Measurements from ENCODE around the gene ABCB9. TPM values are rescaled to one million over a fixed set of nuclear protein-coding genes. Genes with fewer than 3 reads are reported as not detected.
A peak's percentile ranks its signal among the peaks of the same experiment; 100 is the strongest.

Gene ABCB9
- total RNA-seq, 1 donor from 2014 or later: 19.6 TPM

DNA sequence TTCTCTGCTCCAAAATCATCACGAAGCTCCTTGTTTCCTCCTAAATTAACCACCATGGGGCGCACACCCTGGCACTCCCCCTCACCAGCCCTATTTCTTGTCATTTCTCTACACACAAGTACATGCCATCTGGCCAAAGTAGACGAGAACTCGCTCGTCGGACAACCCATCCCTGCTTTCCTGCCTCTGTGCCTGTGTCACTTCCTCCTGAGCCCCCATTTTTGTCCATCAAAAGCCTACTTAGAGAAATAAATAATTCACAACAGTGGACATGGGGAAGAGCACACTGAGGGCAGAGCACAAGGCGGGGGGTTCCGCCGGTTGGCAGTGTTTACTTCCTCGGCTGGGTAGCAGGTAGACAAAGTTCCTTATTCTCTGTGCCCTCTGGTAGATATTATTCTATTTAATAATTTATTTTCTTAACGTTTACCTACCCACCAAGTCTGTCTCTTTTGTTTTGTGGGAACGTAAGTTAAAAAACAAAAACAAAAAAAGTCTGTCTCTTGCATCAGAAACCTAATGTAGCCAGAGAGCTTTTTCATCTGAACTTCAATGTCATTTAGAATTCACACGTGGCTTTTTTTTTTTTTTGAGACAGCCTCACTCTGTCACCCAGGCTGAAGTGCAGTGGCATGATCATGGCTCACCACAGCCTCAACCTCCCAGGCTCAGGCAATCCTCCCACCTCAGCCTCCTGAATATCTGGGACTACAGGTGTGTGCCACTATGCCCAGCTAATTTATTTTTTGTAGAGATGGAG lies 76.3 kb downstream of the ABCB9 start:
- no peaks in the 10 kb centered on the region for H3K36me3 ChIP-seq
- H3K27me3 ChIP-seq: no peaks in the 10 kb centered on the region
- H3K4me3 ChIP-seq: no peak overlapping the region
- H3K27ac ChIP-seq: peak overlapping the region; percentile 63 to 66
- TF ChIP-seq, protein P1, sequence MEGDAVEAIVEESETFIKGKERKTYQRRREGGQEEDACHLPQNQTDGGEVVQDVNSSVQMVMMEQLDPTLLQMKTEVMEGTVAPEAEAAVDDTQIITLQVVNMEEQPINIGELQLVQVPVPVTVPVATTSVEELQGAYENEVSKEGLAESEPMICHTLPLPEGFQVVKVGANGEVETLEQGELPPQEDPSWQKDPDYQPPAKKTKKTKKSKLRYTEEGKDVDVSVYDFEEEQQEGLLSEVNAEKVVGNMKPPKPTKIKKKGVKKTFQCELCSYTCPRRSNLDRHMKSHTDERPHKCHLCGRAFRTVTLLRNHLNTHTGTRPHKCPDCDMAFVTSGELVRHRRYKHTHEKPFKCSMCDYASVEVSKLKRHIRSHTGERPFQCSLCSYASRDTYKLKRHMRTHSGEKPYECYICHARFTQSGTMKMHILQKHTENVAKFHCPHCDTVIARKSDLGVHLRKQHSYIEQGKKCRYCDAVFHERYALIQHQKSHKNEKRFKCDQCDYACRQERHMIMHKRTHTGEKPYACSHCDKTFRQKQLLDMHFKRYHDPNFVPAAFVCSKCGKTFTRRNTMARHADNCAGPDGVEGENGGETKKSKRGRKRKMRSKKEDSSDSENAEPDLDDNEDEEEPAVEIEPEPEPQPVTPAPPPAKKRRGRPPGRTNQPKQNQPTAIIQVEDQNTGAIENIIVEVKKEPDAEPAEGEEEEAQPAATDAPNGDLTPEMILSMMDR (IDR thresholded peaks at IDR 0.05): no peak
- intact Hi-C loops (cut with DNase I): no loop called here
- H3K4me1 ChIP-seq: peaks cover 7 to 65% of the 10 kb centered on the region in 2 donors
- peak in 1 of 2 donors; percentile 50 for DNase-seq (ENCODE audit: low spot score in 2 of 2)
- no peaks in the 10 kb centered on the region for H3K9me3 ChIP-seq

- peak overlapping the region; percentile 51 to 67 for H3K27ac ChIP-seq
- H3K36me3 ChIP-seq: no peaks in the 10 kb centered on the region
- H3K4me1 ChIP-seq: peaks cover 7 to 61% of the 10 kb centered on the region in 2 donors
- peak in 1 of 2 donors; percentile 71 for DNase-seq (ENCODE audit: low spot score in 2 of 2)
- H3K4me3 ChIP-seq: peak overlapping the region in 1 of 2 donors; percentile 50
- H3K9me3 ChIP-seq: no peaks in the 10 kb centered on the region
- TF ChIP-seq, protein P1 (IDR thresholded peaks at IDR 0.05): no peak
- no peaks in the 10 kb centered on the region for H3K27me3 ChIP-seq
- intact Hi-C loops (cut with DNase I): no loop called here
Observed at GRCh38 chr12:122888232-122888752, 78.0 kb downstream of the ABCB9 start.

DNA sequence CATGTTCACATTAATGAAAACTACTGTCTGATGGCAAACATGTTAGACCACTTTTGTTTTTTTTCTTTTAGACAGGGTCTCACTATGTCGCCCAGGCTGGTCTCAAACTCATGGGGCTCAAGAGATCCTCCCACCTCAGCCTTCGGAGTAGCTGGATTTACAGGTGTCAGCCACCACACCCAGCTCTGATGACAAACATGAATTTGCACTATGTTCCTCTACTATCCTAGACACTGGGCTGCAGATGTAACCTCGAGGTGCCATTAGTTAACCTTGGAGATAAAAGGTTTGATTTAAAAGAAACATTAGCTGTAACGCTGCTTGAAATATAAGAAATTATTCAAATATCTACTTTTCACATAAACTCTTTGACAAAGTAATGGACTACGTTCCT lies 78.4 kb downstream of the ABCB9 start:
- TF ChIP-seq, protein P1 (IDR thresholded peaks at IDR 0.05): no peak
- no peak for DNase-seq (ENCODE audit: low spot score in 2 of 2)
- peak overlapping the region; percentile 51 to 67 for H3K27ac ChIP-seq
- H3K4me3 ChIP-seq: peak overlapping the region in 1 of 2 donors; percentile 50
- intact Hi-C loops (cut with DNase I): no loop called here
- H3K36me3 ChIP-seq: no peaks in the 10 kb centered on the region
- no peaks in the 10 kb centered on the region for H3K27me3 ChIP-seq
- H3K4me1 ChIP-seq: peaks cover 7 to 56% of the 10 kb centered on the region in 2 donors
- H3K9me3 ChIP-seq: no peaks in the 10 kb centered on the region

- no peaks in the 10 kb centered on the region for H3K27me3 ChIP-seq
- H3K9me3 ChIP-seq: no peaks in the 10 kb centered on the region
- peaks cover 7 to 49% of the 10 kb centered on the region in 2 donors for H3K4me1 ChIP-seq
- H3K4me3 ChIP-seq: no peak overlapping the region
- intact Hi-C loops (cut with DNase I): no loop called here
- TF ChIP-seq, protein P1 (IDR thresholded peaks at IDR 0.05): no peak
- DNase-seq (ENCODE audit: low spot score in 2 of 2): peak in 1 of 2 donors; percentile 61
- peak overlapping the region in 1 of 2 donors; percentile 51 for H3K27ac ChIP-seq
- no peaks in the 10 kb centered on the region for H3K36me3 ChIP-seq
Observed at GRCh38 chr12:122886851-122887818, 79.1 kb downstream of the ABCB9 start.

- H3K4me3 ChIP-seq: no peak overlapping the region
- H3K36me3 ChIP-seq: no peaks in the 10 kb centered on the region
- no peaks in the 10 kb centered on the region for H3K27me3 ChIP-seq
- intact Hi-C loops (cut with DNase I): no loop called here
- H3K4me1 ChIP-seq: peaks cover 7 to 44% of the 10 kb centered on the region in 2 donors
- H3K27ac ChIP-seq: no peak overlapping the region
- H3K9me3 ChIP-seq: no peaks in the 10 kb centered on the region
- TF ChIP-seq, protein P1 (IDR thresholded peaks at IDR 0.05): no peak
- peak in 1 of 2 donors; percentile 11 for DNase-seq (ENCODE audit: low spot score in 2 of 2)
Observed at GRCh38 chr12:122886161-122886560, 80.1 kb downstream of the ABCB9 start.
